Esophagus squamous epithelium (tissue), 4 donors: ENCODE results near the gene NUDT12.

ENCODE experiments used
- CTCF ChIP-seq, 6 experiments: fragments of 450-650 bp in 4 of 6; fragments of 200-600 bp in 2 of 6; sonication (generic) in 2 of 6; IDR thresholded peaks; one replicate each; pipeline ENCODE4 v1.5.1; 2016 to 2019; ENCODE audit warnings: antibody characterized with exemption in 6 of 6, mild to moderate bottlenecking in 4 of 6, moderate library complexity in 4 of 6
- POLR2A ChIP-seq, 4 donors: fragments of 450-650 bp; IDR thresholded peaks; one replicate each; pipeline ENCODE4 v1.6.1; 2017; ENCODE audit warnings: antibody characterized with exemption in 4 of 4, mild to moderate bottlenecking in 4 of 4, moderate library complexity in 3 of 4

GRCh38 chr5:103605277-103605676, 42.7 kb upstream of the NUDT12 start:
- TF ChIP-seq CTCF (IDR thresholded peaks at IDR 0.05) (no peak), POLR2A (IDR thresholded peaks at IDR 0.05) (no peak)
